RWPE2 (cell line): Measurements from ENCODE around the gene MYL3.

Experiments
- ATAC-seq: fragments of 200-7000 bp; cut with Tn5 transposase; 3 replicates; pipeline ENCODE4 v1.9.1; 2021; ENCODE audit warnings: low read depth
- DNase-seq: peaks from one replicate; pipeline ENCODE4 v3.0.0-alpha.2; 2020; ENCODE audit warnings: low spot score
- H3K27ac ChIP-seq: fragments of 450-650 bp; 2 replicates; pipeline ENCODE4 v1.5.1; 2017; ENCODE audit warnings: mild to moderate bottlenecking; ENCODE audit not compliant: poor library complexity, severe bottlenecking
- H3K27me3 ChIP-seq: fragments of 250-450 bp; sonication (Bioruptor Pico); 2 replicates; pipeline ENCODE4 v1.5.1; 2021; ENCODE audit warnings: mild to moderate bottlenecking, moderate library complexity; ENCODE audit not compliant: insufficient read depth, poor library complexity, severe bottlenecking
- H3K36me3 ChIP-seq: fragments of 250-450 bp; sonication (Bioruptor Pico); 2 replicates; pipeline ENCODE4 v1.5.1; 2020; ENCODE audit warnings: low read depth, mild to moderate bottlenecking, moderate library complexity
- H3K4me1 ChIP-seq: fragments of 250-450 bp; sonication (Bioruptor Pico); 2 replicates; pipeline ENCODE4 v1.5.1; 2021; ENCODE audit warnings: mild to moderate bottlenecking, moderate library complexity; ENCODE audit not compliant: insufficient read depth, poor library complexity, severe bottlenecking
- H3K4me3 ChIP-seq: fragments of 250-450 bp; sonication (Bioruptor Pico); 2 replicates; pipeline ENCODE4 v1.5.1; 2021; ENCODE audit warnings: mild to moderate bottlenecking, moderate library complexity; ENCODE audit not compliant: severe bottlenecking
- H3K9me3 ChIP-seq: fragments of 250-450 bp; sonication (Bioruptor Pico); 2 replicates; pipeline ENCODE4 v1.5.1; 2021; ENCODE audit warnings: mild to moderate bottlenecking, moderate library complexity; ENCODE audit not compliant: severe bottlenecking
- TF ChIP-seq, protein P1 (sequence below): fragments of 450-650 bp; IDR thresholded peaks from one replicate; pipeline ENCODE4 v1.5.1; 2017; ENCODE audit warnings: mild to moderate bottlenecking, moderate library complexity; ENCODE audit not compliant: poor library complexity, severe bottlenecking

The MYL3 gene

DNA sequence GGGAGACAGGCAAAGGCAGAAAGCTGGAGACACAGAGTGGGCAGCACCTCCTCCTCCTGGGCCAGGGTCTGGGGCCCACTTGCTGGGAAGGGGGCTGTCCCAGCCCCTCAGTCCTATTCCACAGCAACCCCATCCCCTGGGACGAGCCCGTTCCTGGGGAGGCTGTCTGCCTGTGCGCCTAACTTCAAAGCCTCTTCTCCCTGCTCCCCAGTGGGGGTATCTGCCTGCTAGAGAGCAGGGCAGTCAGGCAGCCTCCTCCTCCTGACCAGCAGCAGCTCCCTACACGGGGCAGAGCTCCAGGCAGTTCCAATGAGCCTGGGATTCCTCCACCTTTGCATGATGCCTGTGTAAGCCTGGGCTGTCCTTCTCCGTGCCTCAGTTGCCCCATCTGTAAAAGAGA is 21.2 kb upstream of the MYL3 start:
- Histone ChIP-seq H3K9me3 (no peaks in the 10 kb centered on the region), H3K4me1 (no peaks in the 10 kb centered on the region), H3K27ac (no peak overlapping the region), H3K27me3 (peaks cover 34% of the 10 kb centered on the region), H3K4me3 (no peak overlapping the region), H3K36me3 (no peaks in the 10 kb centered on the region)
- ATAC-seq (no peak), DNase-seq (no peak)
- TF ChIP-seq, protein P1, sequence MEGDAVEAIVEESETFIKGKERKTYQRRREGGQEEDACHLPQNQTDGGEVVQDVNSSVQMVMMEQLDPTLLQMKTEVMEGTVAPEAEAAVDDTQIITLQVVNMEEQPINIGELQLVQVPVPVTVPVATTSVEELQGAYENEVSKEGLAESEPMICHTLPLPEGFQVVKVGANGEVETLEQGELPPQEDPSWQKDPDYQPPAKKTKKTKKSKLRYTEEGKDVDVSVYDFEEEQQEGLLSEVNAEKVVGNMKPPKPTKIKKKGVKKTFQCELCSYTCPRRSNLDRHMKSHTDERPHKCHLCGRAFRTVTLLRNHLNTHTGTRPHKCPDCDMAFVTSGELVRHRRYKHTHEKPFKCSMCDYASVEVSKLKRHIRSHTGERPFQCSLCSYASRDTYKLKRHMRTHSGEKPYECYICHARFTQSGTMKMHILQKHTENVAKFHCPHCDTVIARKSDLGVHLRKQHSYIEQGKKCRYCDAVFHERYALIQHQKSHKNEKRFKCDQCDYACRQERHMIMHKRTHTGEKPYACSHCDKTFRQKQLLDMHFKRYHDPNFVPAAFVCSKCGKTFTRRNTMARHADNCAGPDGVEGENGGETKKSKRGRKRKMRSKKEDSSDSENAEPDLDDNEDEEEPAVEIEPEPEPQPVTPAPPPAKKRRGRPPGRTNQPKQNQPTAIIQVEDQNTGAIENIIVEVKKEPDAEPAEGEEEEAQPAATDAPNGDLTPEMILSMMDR, result no peak

DNA sequence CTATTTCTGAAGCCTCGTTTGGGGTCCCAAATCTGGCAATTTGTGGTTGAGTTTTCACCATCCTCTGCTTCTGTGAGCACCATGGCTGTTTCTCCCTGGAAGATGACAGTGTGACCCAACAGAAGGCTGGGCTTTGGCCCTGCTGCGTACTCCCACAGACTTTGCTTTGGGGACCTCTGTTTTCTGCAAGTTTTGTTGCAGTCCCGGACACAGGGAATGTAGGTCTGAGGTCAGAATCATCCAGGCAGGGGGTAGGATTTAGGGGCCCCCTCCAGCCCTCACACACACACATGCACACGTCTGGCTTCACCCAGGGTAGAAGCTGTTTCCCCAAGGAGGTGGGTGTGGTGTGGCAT is 20.6 kb upstream of the MYL3 start:
- no peaks in the 10 kb centered on the region for H3K36me3 ChIP-seq
- TF ChIP-seq, protein P1, result no peak
- DNase-seq, result no peak
- ATAC-seq, result no peak
- no peak overlapping the region for H3K27ac ChIP-seq
- H3K4me3 ChIP-seq, result no peak overlapping the region
- no peaks in the 10 kb centered on the region for H3K4me1 ChIP-seq
- peaks cover 34% of the 10 kb centered on the region for H3K27me3 ChIP-seq
- no peaks in the 10 kb centered on the region for H3K9me3 ChIP-seq

DNA sequence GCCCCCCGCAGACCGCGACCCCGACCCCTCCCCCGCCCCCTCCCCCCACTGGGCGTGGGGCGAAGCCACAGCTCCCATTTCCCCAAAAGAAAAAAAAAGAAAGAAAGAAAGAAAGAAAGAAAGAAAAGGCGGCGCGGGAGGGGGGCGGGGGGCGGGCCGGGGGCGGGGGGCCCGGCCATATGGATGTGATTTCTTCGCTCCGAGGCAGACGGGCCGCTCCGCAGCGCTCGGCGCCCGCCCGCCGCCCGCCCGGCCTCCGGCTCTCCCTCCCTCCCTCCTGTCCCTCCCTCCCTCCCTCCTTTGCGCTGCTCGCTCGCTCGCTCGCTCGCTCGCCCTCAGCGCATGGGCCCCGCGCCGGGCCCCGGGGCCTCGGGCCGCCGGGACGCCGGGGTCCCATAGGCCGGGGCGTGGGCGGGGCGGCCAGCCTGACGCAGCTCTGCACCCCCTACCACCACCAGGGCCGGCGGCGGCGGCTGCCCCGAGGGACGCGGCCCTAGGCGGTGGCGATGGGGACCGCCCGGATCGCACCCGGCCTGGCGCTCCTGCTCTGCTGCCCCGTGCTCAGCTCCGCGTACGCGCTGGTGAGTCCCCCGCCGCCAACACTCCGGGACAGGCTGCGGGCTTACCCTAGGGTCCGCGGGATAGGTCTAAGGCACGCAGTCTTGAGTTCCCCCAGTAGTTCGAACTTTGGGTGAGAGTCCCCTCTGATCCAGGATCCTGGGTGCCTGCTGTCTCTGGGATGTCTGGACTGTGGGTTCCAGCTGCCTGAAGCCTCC is 20.0 kb upstream of the MYL3 start:
- peak overlapping the region; percentile 26 for H3K4me3 ChIP-seq
- DNase-seq (no peak), ATAC-seq (peak; percentile 44; the same call in 1 of the 3 replicates)
- TF ChIP-seq, protein P1, result no peak
- H3K9me3 ChIP-seq, result no peaks in the 10 kb centered on the region
- H3K27ac ChIP-seq, result no peak overlapping the region
- H3K27me3 ChIP-seq, result peaks cover 34% of the 10 kb centered on the region
- H3K4me1 ChIP-seq, result no peaks in the 10 kb centered on the region
- no peaks in the 10 kb centered on the region for H3K36me3 ChIP-seq

DNA sequence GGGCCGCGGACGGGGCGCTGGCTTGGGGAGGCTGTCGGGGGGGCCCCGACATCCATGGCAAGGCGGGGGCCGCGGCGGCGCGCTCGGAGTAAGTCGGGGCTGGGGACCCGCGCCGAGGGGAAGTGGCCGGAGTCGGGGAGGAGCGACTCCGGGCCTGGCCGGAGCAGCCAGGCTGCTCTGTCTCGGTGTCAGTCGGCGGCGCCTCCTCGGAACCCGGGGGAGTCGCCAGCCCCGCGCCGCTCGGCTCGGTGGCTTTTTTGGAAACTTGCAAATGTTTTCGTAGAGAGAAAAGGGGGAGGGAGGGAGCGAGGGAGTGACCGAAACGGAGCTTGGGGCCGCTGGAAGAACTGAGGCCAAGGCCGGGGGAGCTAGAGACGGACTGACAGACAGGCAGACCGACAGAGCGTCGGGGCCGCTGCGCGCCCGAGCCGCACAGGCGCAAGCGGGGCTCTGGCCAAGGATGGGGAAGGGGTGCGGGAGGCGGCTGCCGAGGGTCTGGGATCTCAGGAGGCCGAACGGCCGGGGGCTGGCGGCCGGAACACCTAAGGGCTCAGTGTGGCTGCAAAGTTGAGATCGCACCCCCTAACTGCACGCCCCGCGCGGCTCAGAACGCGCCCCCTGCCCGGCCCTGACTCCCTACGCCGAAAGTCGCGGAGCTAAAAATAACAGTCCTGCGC is 19.3 kb upstream of the MYL3 start:
- Histone ChIP-seq H3K27ac (no peak overlapping the region), H3K4me3 (peak overlapping the region; percentile 26), H3K36me3 (no peaks in the 10 kb centered on the region), H3K9me3 (no peaks in the 10 kb centered on the region), H3K27me3 (peaks cover 34% of the 10 kb centered on the region), H3K4me1 (no peaks in the 10 kb centered on the region)
- ATAC-seq, result peak; percentile 40
- DNase-seq, result no peak
- TF ChIP-seq, protein P1, result no peak
